Panc1 (cell line): Measurements from ENCODE around the gene VWF. TPM values are rescaled to one million over a fixed set of nuclear protein-coding genes. Genes with fewer than 3 reads are reported as not detected.
"Not testable (repeated sequence)": the region's sequence is repeated elsewhere in the genome, so short reads cannot be mapped to it uniquely, and the experiment has no call there.

Experiments used
- ATAC-seq: fragments of 200-7000 bp; cut with Tn5 transposase; 2 replicates; pipeline ENCODE4 v1.9.1; 2020; ENCODE audit warnings: mild to moderate bottlenecking, moderate library complexity
- BruUV-seq: library from RNA; stranded (reverse); fragments of 400-500 nt; replicated peaks from 2 replicates; lab custom pipeline; 2021; lab: Mats Ljungman, UMichigan
- CTCF ChIA-PET: fragments of 300-600 bp; sonication (Branson Sonifier 250); formaldehyde crosslinking; loops from one replicate; lab custom pipeline; 2022; ENCODE audit warnings: antibody characterized with exemption; lab: Charles Lee
- POLR2A ChIA-PET: fragments of 300-600 bp; sonication (Branson Sonifier 250); formaldehyde crosslinking; loops from one replicate; lab custom pipeline; 2022; ENCODE audit warnings: antibody characterized with exemption; lab: Charles Lee
- DNase-seq: peaks from one replicate; pipeline ENCODE4 v3.0.0-alpha.2; 2010; ENCODE audit warnings: low read depth, low spot score
- H3K27ac ChIP-seq: 2 replicates; pipeline ENCODE4 v1.5.1; 2011; ENCODE audit warnings: mild to moderate bottlenecking, low read length, inconsistent platforms
- H3K27me3 ChIP-seq: fragments of 200-500 bp; sonication (Bioruptor generic); 2 replicates; pipeline ENCODE4 v1.6.0; 2014; ENCODE audit warnings: low read length, inconsistent platforms; ENCODE audit not compliant: control insufficient read depth, insufficient read depth
- H3K36me3 ChIP-seq: fragments of 200-500 bp; sonication (Bioruptor generic); 2 replicates; pipeline ENCODE4 v1.5.1; 2014; ENCODE audit warnings: inconsistent platforms, mild to moderate bottlenecking, low read length, moderate library complexity; ENCODE audit not compliant: control insufficient read depth, insufficient read depth
- H3K4me1 ChIP-seq: 2 replicates; pipeline ENCODE4 v1.5.1; 2011; ENCODE audit warnings: inconsistent platforms, mild to moderate bottlenecking, low read length, moderate library complexity; ENCODE audit not compliant: control insufficient read depth, insufficient read depth
- H3K4me3 ChIP-seq, 2 experiments: 2 replicates each; pipeline ENCODE4 v1.5.1; 2011 to 2012; ENCODE audit warnings: low read depth in 2 of 2, low read length in 2 of 2, mild to moderate bottlenecking in 2 of 2, inconsistent platforms in 1 of 2, moderate library complexity in 1 of 2
- H3K9me3 ChIP-seq: fragments of 200-500 bp; sonication (Bioruptor generic); 2 replicates; pipeline ENCODE4 v1.5.1; 2014; ENCODE audit warnings: low read depth, mild to moderate bottlenecking, inconsistent platforms, low read length, moderate library complexity; ENCODE audit not compliant: control insufficient read depth, insufficient read depth
- POLR2AphosphoS5 ChIP-seq: IDR thresholded peaks from 2 replicates; pipeline ENCODE4 v1.6.1; 2012; ENCODE audit warnings: mild to moderate bottlenecking, low read depth, low read length, moderate library complexity
- SIN3A ChIP-seq: IDR thresholded peaks from 2 replicates; pipeline ENCODE4 v1.6.1; 2012; ENCODE audit warnings: low read depth, mild to moderate bottlenecking, low read length, moderate library complexity, borderline replicate concordance; ENCODE audit not compliant: insufficient read depth
- TCF7L2 ChIP-seq: IDR thresholded peaks from 2 replicates; pipeline ENCODE4 v1.6.1; 2011; ENCODE audit warnings: mild to moderate bottlenecking, low read depth, low read length, inconsistent platforms
- in situ Hi-C: cut with HindIII; loops from 2 replicates; pipeline ENCODE4 v1.10.0; 2016; ENCODE audit warnings: low sequenced_read_pairs, low pct_unique_long_range_greater_than_20kb
- intact Hi-C: fragments of 100-400 bp; cut with micrococcal nuclease; formaldehyde crosslinking; loops from one replicate; pipeline ENCODE4 v1.10.0; 2022; ENCODE audit not compliant: unreplicated experiment
- total RNA-seq: library from RNA; stranded (reverse); gene quantifications from one replicate; pipeline ENCODE4 v1.2.1, GENCODE V29; 2021; ENCODE audit not compliant: unreplicated experiment
- TF ChIP-seq, protein P1 (sequence below), 2 experiments: IDR thresholded peaks; 2 replicates each; pipeline ENCODE4 v1.6.1; 2011 to 2012; ENCODE audit warnings: low read depth in 2 of 2, control low read depth in 1 of 2, low read length in 1 of 2, mild to moderate bottlenecking in 1 of 2, moderate library complexity in 1 of 2; ENCODE audit not compliant: insufficient read depth in 1 of 2
- TF ChIP-seq, protein P2 (sequence below): fragments of 450-650 bp; IDR thresholded peaks from 2 replicates; pipeline ENCODE4 v1.5.1; 2017; ENCODE audit warnings: mild to moderate bottlenecking

The VWF gene
- total RNA-seq, 1 experiment from 2014 or later, result 0.31 TPM

DNA sequence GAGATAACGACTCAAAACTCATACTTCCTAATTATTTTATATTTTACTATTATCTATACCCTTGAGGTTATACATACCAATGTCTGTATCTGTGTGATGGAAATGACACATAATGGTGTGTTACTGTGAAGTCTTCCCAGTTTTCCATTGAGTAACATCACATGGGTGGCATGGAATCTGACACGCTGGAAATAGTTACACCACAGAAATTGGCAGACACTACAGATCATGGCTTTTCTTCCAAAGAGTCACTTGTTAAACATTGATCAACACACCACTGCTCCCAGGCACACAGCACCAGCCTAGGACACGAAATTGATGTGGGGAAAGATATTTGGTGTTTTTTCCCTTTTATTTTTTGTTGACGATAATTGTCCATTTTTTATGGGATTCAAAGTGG, 33.0 kb upstream of the VWF start:
- no TSS peak for BruUV-seq
- ChIA-PET CTCF (no interaction called here), POLR2A (no interaction called here)
- ATAC-seq, result no peak
- in situ Hi-C loops, result no loop called here
- intact Hi-C loops, result no loop called here
- no peaks in the 10 kb centered on the region for H3K9me3 ChIP-seq
- H3K4me1 ChIP-seq, result no peaks in the 10 kb centered on the region
- no peak overlapping the region for H3K4me3 ChIP-seq
- no peaks in the 10 kb centered on the region for H3K27me3 ChIP-seq
- TF ChIP-seq POLR2AphosphoS5, result no peak
- TF ChIP-seq TCF7L2, result no peak
- TF ChIP-seq, protein P1, sequence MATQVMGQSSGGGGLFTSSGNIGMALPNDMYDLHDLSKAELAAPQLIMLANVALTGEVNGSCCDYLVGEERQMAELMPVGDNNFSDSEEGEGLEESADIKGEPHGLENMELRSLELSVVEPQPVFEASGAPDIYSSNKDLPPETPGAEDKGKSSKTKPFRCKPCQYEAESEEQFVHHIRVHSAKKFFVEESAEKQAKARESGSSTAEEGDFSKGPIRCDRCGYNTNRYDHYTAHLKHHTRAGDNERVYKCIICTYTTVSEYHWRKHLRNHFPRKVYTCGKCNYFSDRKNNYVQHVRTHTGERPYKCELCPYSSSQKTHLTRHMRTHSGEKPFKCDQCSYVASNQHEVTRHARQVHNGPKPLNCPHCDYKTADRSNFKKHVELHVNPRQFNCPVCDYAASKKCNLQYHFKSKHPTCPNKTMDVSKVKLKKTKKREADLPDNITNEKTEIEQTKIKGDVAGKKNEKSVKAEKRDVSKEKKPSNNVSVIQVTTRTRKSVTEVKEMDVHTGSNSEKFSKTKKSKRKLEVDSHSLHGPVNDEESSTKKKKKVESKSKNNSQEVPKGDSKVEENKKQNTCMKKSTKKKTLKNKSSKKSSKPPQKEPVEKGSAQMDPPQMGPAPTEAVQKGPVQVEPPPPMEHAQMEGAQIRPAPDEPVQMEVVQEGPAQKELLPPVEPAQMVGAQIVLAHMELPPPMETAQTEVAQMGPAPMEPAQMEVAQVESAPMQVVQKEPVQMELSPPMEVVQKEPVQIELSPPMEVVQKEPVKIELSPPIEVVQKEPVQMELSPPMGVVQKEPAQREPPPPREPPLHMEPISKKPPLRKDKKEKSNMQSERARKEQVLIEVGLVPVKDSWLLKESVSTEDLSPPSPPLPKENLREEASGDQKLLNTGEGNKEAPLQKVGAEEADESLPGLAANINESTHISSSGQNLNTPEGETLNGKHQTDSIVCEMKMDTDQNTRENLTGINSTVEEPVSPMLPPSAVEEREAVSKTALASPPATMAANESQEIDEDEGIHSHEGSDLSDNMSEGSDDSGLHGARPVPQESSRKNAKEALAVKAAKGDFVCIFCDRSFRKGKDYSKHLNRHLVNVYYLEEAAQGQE (IDR thresholded peaks at IDR 0.05; ENCODE audit: insufficient read depth in 1 of 2, low read depth in 2 of 2, low read length in 1 of 2), result no peak
- TF ChIP-seq, protein P2, sequence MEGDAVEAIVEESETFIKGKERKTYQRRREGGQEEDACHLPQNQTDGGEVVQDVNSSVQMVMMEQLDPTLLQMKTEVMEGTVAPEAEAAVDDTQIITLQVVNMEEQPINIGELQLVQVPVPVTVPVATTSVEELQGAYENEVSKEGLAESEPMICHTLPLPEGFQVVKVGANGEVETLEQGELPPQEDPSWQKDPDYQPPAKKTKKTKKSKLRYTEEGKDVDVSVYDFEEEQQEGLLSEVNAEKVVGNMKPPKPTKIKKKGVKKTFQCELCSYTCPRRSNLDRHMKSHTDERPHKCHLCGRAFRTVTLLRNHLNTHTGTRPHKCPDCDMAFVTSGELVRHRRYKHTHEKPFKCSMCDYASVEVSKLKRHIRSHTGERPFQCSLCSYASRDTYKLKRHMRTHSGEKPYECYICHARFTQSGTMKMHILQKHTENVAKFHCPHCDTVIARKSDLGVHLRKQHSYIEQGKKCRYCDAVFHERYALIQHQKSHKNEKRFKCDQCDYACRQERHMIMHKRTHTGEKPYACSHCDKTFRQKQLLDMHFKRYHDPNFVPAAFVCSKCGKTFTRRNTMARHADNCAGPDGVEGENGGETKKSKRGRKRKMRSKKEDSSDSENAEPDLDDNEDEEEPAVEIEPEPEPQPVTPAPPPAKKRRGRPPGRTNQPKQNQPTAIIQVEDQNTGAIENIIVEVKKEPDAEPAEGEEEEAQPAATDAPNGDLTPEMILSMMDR, result no peak
- TF ChIP-seq SIN3A, result no peak
- no peak overlapping the region for H3K27ac ChIP-seq
- no peak for DNase-seq
- no peaks in the 10 kb centered on the region for H3K36me3 ChIP-seq

DNA sequence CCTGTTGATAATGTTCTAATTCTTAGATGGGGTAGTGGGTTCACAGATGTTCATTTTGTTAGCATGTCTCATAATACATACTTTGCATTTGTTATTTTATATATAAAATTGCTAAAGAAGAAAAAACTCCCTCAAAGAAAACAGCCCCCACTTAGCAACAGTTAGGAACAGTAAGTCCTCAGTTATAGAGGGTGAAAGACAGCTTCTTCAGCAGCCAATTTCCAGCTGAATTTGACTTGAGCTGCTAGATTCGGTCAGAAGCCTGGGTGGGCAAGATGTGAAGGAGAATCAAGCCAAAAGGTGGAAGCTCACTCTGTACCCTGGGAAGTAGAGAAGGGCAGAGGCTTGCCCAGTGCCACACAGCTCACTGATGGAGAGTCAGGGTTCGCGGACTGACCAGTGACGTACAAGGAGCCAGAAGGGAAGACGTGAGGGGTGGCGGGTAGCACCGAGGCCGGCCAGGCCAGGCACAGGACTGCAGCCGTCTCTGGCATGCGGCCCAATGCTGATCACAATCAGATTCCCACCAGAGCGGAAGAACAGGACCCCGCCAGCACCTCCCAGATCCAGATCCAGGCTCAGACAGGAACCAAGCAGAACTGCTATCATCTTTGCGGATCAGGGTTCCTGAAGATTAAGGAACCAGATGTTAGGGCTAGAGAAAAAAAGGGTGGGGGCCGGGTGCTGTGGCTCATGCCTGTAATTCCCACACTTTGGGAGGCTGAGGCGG, 30.4 kb upstream of the VWF start:
- DNase-seq (no peak), ATAC-seq (no peak)
- H3K4me1 ChIP-seq, result no peaks in the 10 kb centered on the region
- H3K4me3 ChIP-seq, result no peak overlapping the region
- no peaks in the 10 kb centered on the region for H3K27me3 ChIP-seq
- no peaks in the 10 kb centered on the region for H3K9me3 ChIP-seq
- intact Hi-C loops (no loop called here), in situ Hi-C loops (no loop called here)
- POLR2A ChIA-PET, result no interaction called here
- CTCF ChIA-PET, result no interaction called here
- TF ChIP-seq POLR2AphosphoS5, result no peak
- TF ChIP-seq TCF7L2, result no peak
- TF ChIP-seq, protein P1 (IDR thresholded peaks at IDR 0.05; ENCODE audit: insufficient read depth in 1 of 2, low read depth in 2 of 2, low read length in 1 of 2), result no peak
- TF ChIP-seq, protein P2, result no peak
- TF ChIP-seq SIN3A, result no peak
- no TSS peak for BruUV-seq
- H3K27ac ChIP-seq, result no peak overlapping the region
- H3K36me3 ChIP-seq, result no peaks in the 10 kb centered on the region

DNA sequence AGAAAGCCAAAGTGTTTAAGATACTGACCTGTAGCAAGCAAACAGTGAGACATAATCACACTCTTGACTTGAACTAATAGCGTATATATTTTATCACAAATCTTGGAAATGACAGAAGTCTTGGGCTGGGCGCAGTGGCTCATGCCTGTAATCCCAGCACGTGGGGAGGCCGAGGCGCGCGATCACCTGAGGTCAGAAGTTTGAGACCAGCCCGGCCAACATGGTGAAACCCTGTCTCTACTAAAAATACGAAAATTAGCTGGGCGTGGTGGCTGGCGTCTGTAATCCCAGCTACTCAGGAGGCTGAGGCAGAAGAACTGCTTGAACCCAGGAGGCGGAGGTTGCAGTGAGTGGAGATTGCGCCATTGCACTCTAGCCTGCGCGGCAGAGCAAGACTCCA, 24.3 kb upstream of the VWF start:
- H3K4me1 ChIP-seq, ATAC-seq, DNase-seq, H3K27me3 ChIP-seq, intact Hi-C loops, in situ Hi-C loops, H3K4me3 ChIP-seq, CTCF ChIA-PET, POLR2A ChIA-PET, BruUV-seq, H3K27ac ChIP-seq, H3K9me3 ChIP-seq, H3K36me3 ChIP-seq: not testable (repeated sequence)
